HCT116 (cell line): Measurements from ENCODE around the gene PHKB. TPM values are rescaled to one million over a fixed set of nuclear protein-coding genes. Genes with fewer than 3 reads are reported as not detected.

Experiments used
- total RNA-seq: library from RNA; stranded (reverse); gene quantifications from one replicate; pipeline ENCODE4 v1.2.1, GENCODE V29; 2021; ENCODE audit not compliant: unreplicated experiment

The PHKB gene
- total RNA-seq, 1 experiment from 2014 or later, result 30.5 TPM

Other genes with a start within 250 kb of the PHKB start
- gene ITFG1, start 268 bp upstream of the PHKB start, total RNA-seq, result 24.9 TPM